Right forelimb (tissue), 1 donor: Measurements from ENCODE around the gene ATL1.
A peak's percentile ranks its signal among the peaks of the same experiment; 100 is the strongest.

Experiments
- DNase-seq: peaks from one replicate; pipeline ENCODE4 v3.0.0-alpha.2; 2018

ATL1 gene

GRCh38 chr14:50559990-50560930 lies at the start of gene ATL1:
Gene ATL1 (plus strand): TSS chr14:50560145. CDS start chr14:50560266, 121 bp downstream.
- peak; percentile 92 for DNase-seq

- no peak for DNase-seq
Observed at GRCh38 chr14:50510157-50510556, 49.8 kb upstream of the ATL1 start.

- DNase-seq: no peak
Observed at GRCh38 chr14:50512463-50512862, 47.5 kb upstream of the ATL1 start.

GRCh38 chr14:50516091-50516490 lies 43.9 kb upstream of the ATL1 start:
- DNase-seq: no peak

- DNase-seq: no peak
Observed at GRCh38 chr14:50520947-50521815, 38.8 kb upstream of the ATL1 start.

GRCh38 chr14:50521912-50522341 lies 38.0 kb upstream of the ATL1 start:
- no peak for DNase-seq

- DNase-seq: no peak
Observed at GRCh38 chr14:50523271-50524041, 36.5 kb upstream of the ATL1 start.

- DNase-seq: no peak
Observed at GRCh38 chr14:50524060-50524459, 35.9 kb upstream of the ATL1 start.

GRCh38 chr14:50524731-50525515 lies 35.0 kb upstream of the ATL1 start:
- no peak for DNase-seq

GRCh38 chr14:50528000-50528399 lies 31.9 kb upstream of the ATL1 start:
- DNase-seq: no peak

- no peak for DNase-seq
Observed at GRCh38 chr14:50529288-50530179, 30.4 kb upstream of the ATL1 start.

- DNase-seq: no peak
Observed at GRCh38 chr14:50530358-50530757, 29.6 kb upstream of the ATL1 start.

- DNase-seq: no peak
Observed at GRCh38 chr14:50530794-50531365, 29.1 kb upstream of the ATL1 start.

GRCh38 chr14:50531595-50532501 lies 28.1 kb upstream of the ATL1 start:
- DNase-seq: peak; percentile 81

GRCh38 chr14:50532502-50533240 lies 27.3 kb upstream of the ATL1 start, which contains the start of gene MAP4K5:
Gene MAP4K5 (minus strand): TSS chr14:50532569. CDS start chr14:50532049, 520 bp downstream.
- peak; percentile 96 for DNase-seq

- no peak for DNase-seq
Observed at GRCh38 chr14:50533241-50533705, 26.7 kb upstream of the ATL1 start.

- no peak for DNase-seq
Observed at GRCh38 chr14:50533806-50534205, 26.1 kb upstream of the ATL1 start.

GRCh38 chr14:50534416-50534815 lies 25.5 kb upstream of the ATL1 start:
- no peak for DNase-seq
